ENCODE data around the gene ZCCHC24.

The ZCCHC24 gene

GRCh38 chr10:79445161-79445976 lies at the start of gene ZCCHC24:
ZCCHC24 (minus strand) TSS chr10:79445624; CDS start chr10:79445440, 184 bp downstream.
- FAIRE-seq, result no peak

DNA sequence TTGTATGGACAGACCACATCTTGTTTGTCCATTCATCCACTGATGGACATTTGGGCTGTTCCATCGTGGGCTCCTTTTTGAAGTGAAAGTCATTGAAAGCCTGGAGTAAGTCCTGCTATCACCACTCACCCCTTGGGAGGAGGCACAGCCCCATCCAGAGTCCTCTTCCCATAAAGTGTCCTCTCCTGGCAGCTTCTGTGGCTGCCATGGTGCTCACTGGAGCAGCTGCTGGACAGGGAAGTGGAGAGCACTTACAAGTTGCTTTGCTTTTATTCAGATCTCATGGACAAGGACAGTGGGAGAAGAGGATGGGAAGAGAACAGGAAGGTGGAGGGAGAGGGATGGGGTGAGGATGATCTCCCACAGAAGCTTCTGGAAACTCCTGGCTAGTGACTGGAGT lies 48.4 kb upstream of the ZCCHC24 start:
- no peak for FAIRE-seq

DNA sequence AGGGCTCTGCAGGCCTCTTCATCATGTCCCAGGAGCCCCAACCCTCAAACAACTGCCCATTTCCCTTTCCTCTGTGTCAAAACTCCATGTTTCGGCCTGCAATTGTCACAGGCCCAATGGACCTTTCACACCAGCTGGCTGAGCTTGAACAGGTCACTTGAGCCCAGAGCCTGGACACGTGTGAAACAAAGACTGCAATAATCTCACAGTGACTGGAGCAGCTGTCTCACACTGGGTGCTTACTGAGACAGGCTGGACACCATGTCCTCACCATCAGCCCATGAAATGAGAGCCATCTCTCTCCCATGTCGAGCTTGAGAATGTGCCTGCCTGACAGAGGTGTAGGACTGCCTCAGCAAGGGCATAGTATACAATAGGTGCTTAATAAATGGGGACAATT lies 47.4 kb upstream of the ZCCHC24 start:
- FAIRE-seq, result no peak

- no peak for FAIRE-seq
These were observed 46.8 kb upstream of the ZCCHC24 start for GRCh38 chr10:79492256-79492655.

DNA sequence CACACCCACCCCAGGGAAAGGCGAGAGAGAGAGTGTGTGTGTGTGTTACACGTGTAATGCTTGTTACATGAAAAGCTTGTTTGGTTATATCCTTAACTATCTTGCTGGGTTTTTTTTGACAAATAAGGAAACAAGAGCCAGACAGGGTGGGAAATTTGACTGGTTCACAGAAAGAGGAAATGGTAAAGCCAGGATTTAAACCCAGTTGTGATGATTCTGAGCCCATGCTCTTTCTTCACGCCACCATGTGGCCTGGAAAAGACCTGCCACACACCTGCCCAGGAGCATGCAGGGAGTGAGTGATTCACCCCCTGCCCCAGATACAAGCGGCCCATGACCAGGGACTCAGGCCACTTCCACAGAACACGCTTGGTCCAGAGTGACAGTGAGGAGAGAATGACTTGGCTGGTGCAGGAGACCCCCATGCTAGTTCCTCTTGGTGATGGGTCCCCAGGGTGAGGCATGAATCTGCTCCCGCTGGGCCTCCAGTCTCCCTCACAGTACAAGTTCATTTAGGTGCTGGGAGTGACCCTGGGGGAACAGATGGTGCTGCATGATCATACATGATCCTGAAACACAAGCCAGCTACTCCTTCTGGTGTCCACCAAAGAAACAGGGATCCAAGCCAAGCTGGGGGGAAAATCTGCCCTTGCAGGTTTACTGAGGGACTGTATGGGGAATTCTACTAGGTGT lies 45.9 kb upstream of the ZCCHC24 start:
- no peak for FAIRE-seq

- FAIRE-seq, result no peak
These were observed 45.1 kb upstream of the ZCCHC24 start for GRCh38 chr10:79490400-79491142.

- FAIRE-seq, result no peak
These were observed 43.4 kb upstream of the ZCCHC24 start for GRCh38 chr10:79488870-79489269.

DNA sequence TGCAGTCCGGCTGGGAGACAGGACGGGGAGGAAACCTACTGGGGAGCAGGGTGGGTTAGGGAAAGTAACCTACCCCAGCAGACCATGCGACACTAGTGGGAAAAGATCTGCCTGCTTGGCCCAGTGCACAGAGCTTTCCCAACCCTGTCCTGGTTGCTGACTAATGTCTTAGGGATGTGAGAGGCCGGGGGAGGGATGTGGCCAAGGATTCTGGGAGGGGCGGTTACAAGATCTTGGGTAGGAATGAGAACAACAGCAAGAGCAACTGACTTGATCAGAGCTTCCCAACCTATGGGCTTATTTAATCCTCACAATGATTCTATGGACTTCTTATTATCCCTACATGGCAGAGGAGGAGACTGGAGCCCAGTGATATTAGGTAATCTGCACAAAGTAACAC lies 42.9 kb upstream of the ZCCHC24 start:
- no peak for FAIRE-seq

- FAIRE-seq, result no peak
These were observed 42.1 kb upstream of the ZCCHC24 start for GRCh38 chr10:79487296-79488194.

- no peak for FAIRE-seq
These were observed 39.1 kb upstream of the ZCCHC24 start for GRCh38 chr10:79484476-79484875.

- no peak for FAIRE-seq
These were observed 38.5 kb upstream of the ZCCHC24 start for GRCh38 chr10:79483948-79484347.

- FAIRE-seq, result no peak
These were observed 37.9 kb upstream of the ZCCHC24 start for GRCh38 chr10:79483299-79483698.

- no peak for FAIRE-seq
These were observed 37.3 kb upstream of the ZCCHC24 start for GRCh38 chr10:79482741-79483140.

DNA sequence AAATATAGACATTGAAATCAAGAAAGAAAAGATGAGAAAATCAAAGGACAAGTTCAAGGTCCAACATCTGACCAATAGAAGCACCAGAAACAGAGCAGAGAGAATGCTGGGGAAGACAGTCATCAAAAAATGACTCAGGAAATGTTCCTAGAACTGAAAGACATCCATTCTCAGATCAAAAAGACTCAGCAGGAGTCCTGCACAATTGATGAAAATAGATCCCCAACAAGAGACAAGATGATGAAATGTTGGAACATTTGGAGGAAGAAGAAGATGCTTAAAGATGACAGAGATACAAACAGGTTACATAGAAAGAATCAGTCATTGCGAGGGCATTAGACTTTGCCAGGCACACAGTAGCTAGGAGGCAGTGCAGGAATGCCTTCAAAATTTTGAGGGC lies 36.9 kb upstream of the ZCCHC24 start:
- no peak for FAIRE-seq

DNA sequence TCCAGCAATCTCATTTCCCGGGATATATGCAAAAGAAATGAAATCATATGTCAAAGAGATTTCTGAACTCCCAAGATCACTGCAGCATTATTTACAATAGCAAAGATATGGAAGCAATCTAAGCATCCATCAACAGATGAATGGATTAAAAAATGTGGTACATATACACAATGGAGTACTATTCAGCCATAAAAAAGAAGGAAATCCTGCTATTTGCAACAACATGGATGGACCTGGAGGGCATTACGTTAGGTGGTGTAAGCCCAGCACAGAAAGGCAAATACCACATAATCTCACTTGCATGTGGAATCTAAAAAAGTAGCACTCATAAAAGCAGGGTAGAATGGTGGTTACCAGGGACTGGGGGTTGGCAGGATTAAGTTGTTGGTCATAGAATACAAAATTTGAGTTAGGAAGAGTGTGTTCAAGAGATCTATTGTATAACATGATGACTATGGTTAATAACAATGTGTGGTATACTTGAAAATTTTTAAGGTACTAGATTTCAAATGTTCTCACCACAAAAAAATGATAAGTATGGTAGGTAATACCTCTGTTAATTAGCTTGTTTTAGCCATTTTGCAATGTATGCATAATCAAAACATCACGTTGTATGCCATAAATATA lies 34.0 kb upstream of the ZCCHC24 start:
- FAIRE-seq, result no peak

GRCh38 chr10:79477456-79477855 lies 32.0 kb upstream of the ZCCHC24 start:
- no peak for FAIRE-seq

DNA sequence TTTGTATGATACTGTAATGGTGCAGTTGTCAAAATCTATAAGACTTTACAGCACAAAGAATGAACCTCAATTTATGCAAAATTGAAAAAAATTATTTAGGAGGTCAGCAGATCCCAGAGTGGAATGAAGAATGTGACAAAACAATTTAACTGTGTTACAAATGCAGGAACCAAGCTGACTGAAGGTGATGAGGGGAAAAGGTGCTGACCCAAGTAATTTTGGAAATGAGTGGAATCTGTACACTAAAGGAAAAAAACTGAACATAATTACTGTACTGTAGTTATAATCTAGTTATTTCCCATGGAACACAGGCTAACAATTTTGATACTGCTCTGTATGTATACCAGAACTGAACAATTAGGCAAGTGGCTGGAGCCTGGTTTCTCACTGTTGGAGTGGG lies 31.2 kb upstream of the ZCCHC24 start:
- no peak for FAIRE-seq

- no peak for FAIRE-seq
These were observed 30.5 kb upstream of the ZCCHC24 start for GRCh38 chr10:79475877-79476276.

DNA sequence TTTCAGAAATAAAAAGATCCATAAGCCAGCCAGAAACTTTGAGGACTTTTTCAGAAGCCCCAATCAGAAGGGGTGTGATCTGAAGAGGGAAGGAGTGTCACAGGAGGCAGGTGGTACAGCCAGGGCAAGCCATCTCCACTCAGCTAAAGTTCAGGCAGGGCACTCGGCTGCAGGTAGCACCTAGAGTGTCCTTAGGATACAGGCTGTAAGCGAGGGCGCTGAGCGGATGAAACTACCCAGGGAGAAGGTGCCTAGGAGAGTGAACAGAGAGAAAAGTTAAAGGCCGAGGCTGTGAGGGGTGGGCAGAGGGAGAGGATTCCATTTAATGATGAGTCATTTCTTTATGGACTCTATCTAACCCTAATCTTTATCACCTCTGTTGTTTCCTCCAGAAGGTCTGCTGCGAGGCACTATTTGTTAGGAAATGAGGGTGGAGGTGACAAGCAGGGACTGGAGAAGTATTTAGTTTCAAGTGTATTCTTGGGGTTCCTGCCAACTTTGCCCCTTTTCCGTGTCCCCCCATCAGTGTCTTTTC lies 29.8 kb upstream of the ZCCHC24 start:
- no peak for FAIRE-seq

DNA sequence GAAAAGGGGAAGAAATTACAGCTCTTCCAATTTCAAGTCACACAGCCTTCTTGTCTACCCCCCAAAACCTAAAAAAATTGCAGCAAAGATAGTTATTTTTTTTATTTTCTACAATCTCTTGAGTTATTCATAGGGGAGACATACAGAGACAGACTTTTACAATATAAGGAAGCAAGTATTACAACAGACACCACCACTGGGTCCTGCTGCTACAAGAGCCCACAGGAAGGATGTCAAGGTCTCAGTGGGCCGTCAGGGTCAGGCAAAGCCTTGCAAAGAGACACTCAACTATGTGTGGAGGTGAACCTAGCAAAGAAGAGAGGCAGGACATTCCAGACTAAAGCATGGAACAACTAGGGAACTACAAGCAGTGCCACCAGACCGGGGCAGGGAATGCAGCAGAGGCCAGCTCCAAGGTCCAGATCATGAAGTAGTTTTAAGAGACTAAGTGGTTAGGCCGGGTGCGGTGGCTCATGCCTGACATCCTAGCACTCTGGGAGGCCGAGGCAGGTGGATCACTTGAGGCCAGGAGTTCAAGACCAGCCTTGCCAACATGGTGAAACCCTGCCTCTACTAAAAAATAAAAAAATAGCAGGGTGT lies 28.2 kb upstream of the ZCCHC24 start:
- no peak for FAIRE-seq

GRCh38 chr10:79472951-79473350 lies 27.5 kb upstream of the ZCCHC24 start:
- FAIRE-seq, result no peak
